HL-60 (cell line): Measurements from ENCODE around the gene USH1C.

Experiments
- GABPA ChIP-seq: IDR thresholded peaks from 2 replicates; pipeline ENCODE4 v1.6.1; 2012; ENCODE audit warnings: low read depth
- POLR2AphosphoS5 ChIP-seq: IDR thresholded peaks from 2 replicates; pipeline ENCODE4 v1.6.1; 2012; ENCODE audit warnings: low read depth
- SPI1 ChIP-seq: IDR thresholded peaks from 2 replicates; pipeline ENCODE4 v1.6.1; 2012; ENCODE audit warnings: low read depth, mild to moderate bottlenecking, borderline replicate concordance
- TF ChIP-seq, protein P1 (sequence below): IDR thresholded peaks from one replicate; pipeline ENCODE4 v1.5.1; 2011; ENCODE audit warnings: low read length, control low read depth, inconsistent platforms; ENCODE audit not compliant: insufficient read depth
- TF ChIP-seq, protein P2 (sequence below): IDR thresholded peaks from 2 replicates; pipeline ENCODE4 v1.6.1; 2012; ENCODE audit warnings: low read depth; ENCODE audit not compliant: insufficient replicate concordance

GRCh38 chr11:17533778-17534415 lies 10.3 kb downstream of the USH1C start:
- TF ChIP-seq, protein P1, sequence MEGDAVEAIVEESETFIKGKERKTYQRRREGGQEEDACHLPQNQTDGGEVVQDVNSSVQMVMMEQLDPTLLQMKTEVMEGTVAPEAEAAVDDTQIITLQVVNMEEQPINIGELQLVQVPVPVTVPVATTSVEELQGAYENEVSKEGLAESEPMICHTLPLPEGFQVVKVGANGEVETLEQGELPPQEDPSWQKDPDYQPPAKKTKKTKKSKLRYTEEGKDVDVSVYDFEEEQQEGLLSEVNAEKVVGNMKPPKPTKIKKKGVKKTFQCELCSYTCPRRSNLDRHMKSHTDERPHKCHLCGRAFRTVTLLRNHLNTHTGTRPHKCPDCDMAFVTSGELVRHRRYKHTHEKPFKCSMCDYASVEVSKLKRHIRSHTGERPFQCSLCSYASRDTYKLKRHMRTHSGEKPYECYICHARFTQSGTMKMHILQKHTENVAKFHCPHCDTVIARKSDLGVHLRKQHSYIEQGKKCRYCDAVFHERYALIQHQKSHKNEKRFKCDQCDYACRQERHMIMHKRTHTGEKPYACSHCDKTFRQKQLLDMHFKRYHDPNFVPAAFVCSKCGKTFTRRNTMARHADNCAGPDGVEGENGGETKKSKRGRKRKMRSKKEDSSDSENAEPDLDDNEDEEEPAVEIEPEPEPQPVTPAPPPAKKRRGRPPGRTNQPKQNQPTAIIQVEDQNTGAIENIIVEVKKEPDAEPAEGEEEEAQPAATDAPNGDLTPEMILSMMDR, result no peak
- TF ChIP-seq SPI1 (no peak), POLR2AphosphoS5 (no peak), GABPA (no peak)
- TF ChIP-seq, protein P2, sequence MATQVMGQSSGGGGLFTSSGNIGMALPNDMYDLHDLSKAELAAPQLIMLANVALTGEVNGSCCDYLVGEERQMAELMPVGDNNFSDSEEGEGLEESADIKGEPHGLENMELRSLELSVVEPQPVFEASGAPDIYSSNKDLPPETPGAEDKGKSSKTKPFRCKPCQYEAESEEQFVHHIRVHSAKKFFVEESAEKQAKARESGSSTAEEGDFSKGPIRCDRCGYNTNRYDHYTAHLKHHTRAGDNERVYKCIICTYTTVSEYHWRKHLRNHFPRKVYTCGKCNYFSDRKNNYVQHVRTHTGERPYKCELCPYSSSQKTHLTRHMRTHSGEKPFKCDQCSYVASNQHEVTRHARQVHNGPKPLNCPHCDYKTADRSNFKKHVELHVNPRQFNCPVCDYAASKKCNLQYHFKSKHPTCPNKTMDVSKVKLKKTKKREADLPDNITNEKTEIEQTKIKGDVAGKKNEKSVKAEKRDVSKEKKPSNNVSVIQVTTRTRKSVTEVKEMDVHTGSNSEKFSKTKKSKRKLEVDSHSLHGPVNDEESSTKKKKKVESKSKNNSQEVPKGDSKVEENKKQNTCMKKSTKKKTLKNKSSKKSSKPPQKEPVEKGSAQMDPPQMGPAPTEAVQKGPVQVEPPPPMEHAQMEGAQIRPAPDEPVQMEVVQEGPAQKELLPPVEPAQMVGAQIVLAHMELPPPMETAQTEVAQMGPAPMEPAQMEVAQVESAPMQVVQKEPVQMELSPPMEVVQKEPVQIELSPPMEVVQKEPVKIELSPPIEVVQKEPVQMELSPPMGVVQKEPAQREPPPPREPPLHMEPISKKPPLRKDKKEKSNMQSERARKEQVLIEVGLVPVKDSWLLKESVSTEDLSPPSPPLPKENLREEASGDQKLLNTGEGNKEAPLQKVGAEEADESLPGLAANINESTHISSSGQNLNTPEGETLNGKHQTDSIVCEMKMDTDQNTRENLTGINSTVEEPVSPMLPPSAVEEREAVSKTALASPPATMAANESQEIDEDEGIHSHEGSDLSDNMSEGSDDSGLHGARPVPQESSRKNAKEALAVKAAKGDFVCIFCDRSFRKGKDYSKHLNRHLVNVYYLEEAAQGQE, result no peak
